ENCODE data around the gene ACAA2.

The ACAA2 gene

DNA sequence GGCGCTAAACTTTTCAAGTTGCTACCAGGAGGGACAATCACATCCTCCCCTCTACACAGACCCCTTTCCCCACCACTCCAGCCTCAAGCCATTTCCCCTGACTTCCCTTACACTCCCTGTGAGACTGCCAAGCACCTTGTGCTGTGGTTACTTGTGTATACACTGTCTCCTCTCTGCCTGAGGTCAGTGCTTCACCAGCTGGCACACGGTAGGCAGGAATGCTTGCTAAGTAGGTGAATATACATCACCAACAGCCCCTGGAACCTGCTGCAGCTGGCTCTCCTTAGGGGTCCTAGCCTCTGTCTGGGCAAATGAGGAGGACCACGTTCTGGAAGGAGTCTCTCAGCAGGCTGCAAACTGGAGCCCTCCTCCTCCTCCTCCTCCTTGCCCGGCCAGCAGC is 38.3 kb upstream of the ACAA2 start:
- DNase-seq (ENCODE audit: low spot score) = no peak
- TF ChIP-seq, protein P1, sequence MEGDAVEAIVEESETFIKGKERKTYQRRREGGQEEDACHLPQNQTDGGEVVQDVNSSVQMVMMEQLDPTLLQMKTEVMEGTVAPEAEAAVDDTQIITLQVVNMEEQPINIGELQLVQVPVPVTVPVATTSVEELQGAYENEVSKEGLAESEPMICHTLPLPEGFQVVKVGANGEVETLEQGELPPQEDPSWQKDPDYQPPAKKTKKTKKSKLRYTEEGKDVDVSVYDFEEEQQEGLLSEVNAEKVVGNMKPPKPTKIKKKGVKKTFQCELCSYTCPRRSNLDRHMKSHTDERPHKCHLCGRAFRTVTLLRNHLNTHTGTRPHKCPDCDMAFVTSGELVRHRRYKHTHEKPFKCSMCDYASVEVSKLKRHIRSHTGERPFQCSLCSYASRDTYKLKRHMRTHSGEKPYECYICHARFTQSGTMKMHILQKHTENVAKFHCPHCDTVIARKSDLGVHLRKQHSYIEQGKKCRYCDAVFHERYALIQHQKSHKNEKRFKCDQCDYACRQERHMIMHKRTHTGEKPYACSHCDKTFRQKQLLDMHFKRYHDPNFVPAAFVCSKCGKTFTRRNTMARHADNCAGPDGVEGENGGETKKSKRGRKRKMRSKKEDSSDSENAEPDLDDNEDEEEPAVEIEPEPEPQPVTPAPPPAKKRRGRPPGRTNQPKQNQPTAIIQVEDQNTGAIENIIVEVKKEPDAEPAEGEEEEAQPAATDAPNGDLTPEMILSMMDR (IDR thresholded peaks at IDR 0.05; ENCODE audit: extremely low read depth, insufficient read depth, missing control alignments) = no peak
- in situ Hi-C loops (cut with MboI; ENCODE audit: low pct_unique_long_range_greater_than_20kb, low sequenced_read_pairs, unreplicated experiment) = loop anchor here (10.0 kb wide), 1 partner anchor 347 kb away; no protein-coding TSS in a partner anchor

DNA sequence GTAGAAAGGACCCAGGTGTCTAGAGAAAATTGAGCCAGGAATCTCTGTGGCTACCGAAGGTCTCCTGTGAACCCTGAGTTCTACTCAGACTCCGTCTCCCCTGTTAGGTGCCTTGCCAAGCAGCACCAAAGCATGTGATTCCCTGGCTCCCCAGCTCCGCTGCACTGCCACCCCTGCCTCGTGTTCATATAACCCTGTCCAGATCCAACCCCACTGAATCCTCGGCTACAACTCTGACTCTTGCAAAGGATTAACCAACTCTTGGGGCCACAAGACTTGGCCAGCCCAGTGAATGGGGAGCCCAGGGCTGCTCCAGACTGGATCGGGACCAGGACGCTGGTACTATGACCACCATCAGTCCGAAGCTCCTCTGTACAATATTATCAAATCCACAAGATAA is 37.3 kb upstream of the ACAA2 start:
- in situ Hi-C loops (cut with MboI; ENCODE audit: low pct_unique_long_range_greater_than_20kb, low sequenced_read_pairs, unreplicated experiment) = loop anchor here (10.0 kb wide), 1 partner anchor 346 kb away; no protein-coding TSS in a partner anchor
- DNase-seq (ENCODE audit: low spot score) = no peak
- TF ChIP-seq, protein P1 (IDR thresholded peaks at IDR 0.05; ENCODE audit: extremely low read depth, insufficient read depth, missing control alignments) = no peak

DNA sequence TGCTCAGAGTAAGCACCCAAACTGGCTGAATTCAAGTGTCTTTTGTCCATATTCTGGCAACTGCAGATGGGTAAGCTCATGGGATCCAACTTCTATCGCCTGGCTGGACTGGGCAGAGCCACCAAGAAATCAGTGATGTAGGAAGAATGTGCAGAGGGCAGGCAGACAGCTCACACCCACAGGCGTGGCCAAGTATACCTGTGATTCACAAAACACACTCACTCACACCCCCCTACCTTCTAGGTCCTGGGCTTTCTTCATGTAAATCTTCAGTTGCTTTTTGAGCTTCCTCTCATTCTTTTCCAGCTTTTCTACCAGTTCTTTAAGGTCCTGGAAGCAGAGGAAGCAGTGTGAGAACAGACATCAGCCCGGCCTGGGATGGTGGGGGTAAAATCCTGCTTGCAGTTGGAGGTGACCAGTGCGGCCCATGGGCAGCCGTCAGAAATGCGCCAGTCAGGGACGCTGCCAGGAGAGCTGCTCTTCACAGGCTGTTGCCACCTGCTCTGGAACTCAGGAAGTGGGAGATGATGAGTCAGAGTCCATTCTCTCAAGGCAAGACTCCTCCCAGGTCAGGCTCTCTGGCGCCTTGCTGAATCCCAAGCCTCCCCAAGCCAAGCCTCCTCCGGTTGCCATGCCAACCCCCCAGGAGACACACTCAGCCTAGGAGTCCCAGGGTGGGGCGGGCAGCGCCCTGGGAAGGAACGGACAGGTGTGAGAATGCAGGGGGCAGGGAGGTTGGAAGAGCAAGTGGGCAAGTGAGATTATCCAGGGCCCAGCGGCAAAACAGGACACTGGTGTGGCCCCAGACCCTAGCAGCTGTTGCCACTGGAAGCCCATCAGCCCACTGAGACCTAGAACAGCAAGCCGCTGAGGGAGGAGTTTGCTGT is 36.2 kb upstream of the ACAA2 start:
- TF ChIP-seq, protein P1 (IDR thresholded peaks at IDR 0.05; ENCODE audit: extremely low read depth, insufficient read depth, missing control alignments) = no peak
- no peak for DNase-seq (ENCODE audit: low spot score)
- in situ Hi-C loops (cut with MboI; ENCODE audit: low pct_unique_long_range_greater_than_20kb, low sequenced_read_pairs, unreplicated experiment) = loop anchor here (10.0 kb wide), 1 partner anchor 345 kb away; no protein-coding TSS in a partner anchor

DNA sequence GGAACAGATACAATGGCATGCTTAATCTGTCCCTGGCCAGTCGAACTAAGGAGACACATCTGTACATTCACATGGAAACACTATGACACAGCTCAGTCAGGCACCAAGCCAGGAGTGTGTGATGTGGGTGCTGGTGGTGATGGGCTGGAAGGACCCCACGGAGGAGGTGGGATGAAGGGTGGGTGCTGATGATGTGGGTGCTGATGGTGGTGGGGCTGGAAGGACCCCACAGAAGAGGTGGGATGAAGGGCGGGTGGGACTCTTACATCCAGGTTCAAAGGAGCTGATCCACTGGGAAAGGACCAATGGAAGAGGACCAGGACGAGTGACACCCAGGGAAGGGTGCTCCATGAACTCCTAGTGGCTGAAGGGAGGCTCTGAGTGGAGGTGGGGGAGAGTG is 34.8 kb upstream of the ACAA2 start:
- in situ Hi-C loops (cut with MboI; ENCODE audit: low pct_unique_long_range_greater_than_20kb, low sequenced_read_pairs, unreplicated experiment) = no loop called here
- DNase-seq (ENCODE audit: low spot score) = no peak
- TF ChIP-seq, protein P1 (IDR thresholded peaks at IDR 0.05; ENCODE audit: extremely low read depth, insufficient read depth, missing control alignments) = no peak

DNA sequence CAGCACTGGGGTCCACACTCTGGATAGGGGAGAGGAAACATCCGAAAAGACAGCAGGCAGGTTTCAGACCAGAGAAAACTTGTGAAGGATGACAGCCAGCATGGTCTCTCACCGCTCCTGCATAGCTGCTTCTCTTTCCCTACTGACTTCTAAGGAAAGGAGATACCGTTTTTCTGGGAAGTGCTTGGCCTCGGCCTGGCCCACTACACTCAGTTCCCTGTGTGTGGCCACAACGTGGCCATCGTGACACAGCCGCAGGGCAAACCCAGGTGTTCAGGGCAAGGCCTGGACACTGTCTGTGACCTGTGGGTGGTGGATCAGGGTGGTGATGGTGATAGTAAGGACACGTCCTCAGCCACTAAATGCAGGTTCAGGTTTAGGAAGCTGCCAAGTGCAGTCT is 34.2 kb upstream of the ACAA2 start:
- in situ Hi-C loops (cut with MboI; ENCODE audit: low pct_unique_long_range_greater_than_20kb, low sequenced_read_pairs, unreplicated experiment) = no loop called here
- no peak for DNase-seq (ENCODE audit: low spot score)
- TF ChIP-seq, protein P1 (IDR thresholded peaks at IDR 0.05; ENCODE audit: extremely low read depth, insufficient read depth, missing control alignments) = no peak

DNA sequence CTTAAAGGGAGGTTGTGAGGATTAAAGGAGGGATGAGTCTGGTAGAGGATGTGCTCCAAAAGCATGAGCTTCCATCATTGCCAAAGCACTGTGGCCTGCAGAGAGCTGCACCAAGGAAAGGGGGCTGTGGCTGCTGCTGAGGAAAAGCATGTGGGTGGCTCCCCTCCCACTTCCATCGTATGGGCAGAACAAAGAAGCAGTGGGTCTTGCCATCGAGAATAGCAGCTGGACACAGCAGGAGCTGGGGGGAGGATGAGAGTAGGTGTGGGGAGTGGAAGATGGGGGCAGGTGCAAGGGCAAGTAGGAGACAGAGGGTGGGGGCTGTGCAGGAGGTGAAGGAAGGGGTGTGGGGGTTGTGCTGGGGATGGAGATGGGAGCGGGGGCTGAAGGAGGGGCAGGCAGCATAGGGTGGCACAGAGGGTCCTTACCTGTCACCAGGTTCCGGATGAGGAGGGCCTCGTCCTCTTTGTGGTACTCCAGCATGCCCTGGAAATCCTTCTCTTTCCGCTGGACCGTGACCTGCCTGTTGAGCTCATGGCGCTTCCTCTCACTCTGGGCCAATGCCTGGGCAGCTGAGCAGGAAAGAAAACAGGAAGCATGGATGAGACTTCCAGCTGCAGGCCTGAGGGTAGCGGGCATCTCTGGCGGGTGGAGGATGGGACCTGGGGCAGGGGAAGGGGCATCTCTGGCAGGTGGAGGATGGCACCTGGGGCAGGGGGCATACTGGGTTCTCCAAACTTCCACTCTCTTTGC is 33.6 kb upstream of the ACAA2 start:
- TF ChIP-seq, protein P1 (IDR thresholded peaks at IDR 0.05; ENCODE audit: extremely low read depth, insufficient read depth, missing control alignments) = no peak
- in situ Hi-C loops (cut with MboI; ENCODE audit: low pct_unique_long_range_greater_than_20kb, low sequenced_read_pairs, unreplicated experiment) = no loop called here

More for the DNA sequence above, 33.6 kb upstream of the ACAA2 start:
- no peak for DNase-seq (ENCODE audit: low spot score)

All from GM13977 (cell line).